Panc1 (cell line): ENCODE data around the gene MANF. TPM values are rescaled to one million over a fixed set of nuclear protein-coding genes. Genes with fewer than 3 reads are reported as not detected.

Experiments
- ATAC-seq: fragments of 200-7000 bp; cut with Tn5 transposase; 2 replicates; pipeline ENCODE4 v1.9.1; 2020; ENCODE audit warnings: mild to moderate bottlenecking, moderate library complexity
- BruUV-seq: library from RNA; stranded (reverse); fragments of 400-500 nt; replicated peaks from 2 replicates; lab custom pipeline; 2021; lab: Mats Ljungman, UMichigan
- CTCF ChIA-PET: fragments of 300-600 bp; sonication (Branson Sonifier 250); formaldehyde crosslinking; loops from one replicate; lab custom pipeline; 2022; ENCODE audit warnings: antibody characterized with exemption; lab: Charles Lee
- POLR2A ChIA-PET: fragments of 300-600 bp; sonication (Branson Sonifier 250); formaldehyde crosslinking; loops from one replicate; lab custom pipeline; 2022; ENCODE audit warnings: antibody characterized with exemption; lab: Charles Lee
- DNase-seq: peaks from one replicate; pipeline ENCODE4 v3.0.0-alpha.2; 2010; ENCODE audit warnings: low read depth, low spot score
- H3K27ac ChIP-seq: 2 replicates; pipeline ENCODE4 v1.5.1; 2011; ENCODE audit warnings: mild to moderate bottlenecking, low read length, inconsistent platforms
- H3K27me3 ChIP-seq: fragments of 200-500 bp; sonication (Bioruptor generic); 2 replicates; pipeline ENCODE4 v1.6.0; 2014; ENCODE audit warnings: low read length, inconsistent platforms; ENCODE audit not compliant: control insufficient read depth, insufficient read depth
- H3K36me3 ChIP-seq: fragments of 200-500 bp; sonication (Bioruptor generic); 2 replicates; pipeline ENCODE4 v1.5.1; 2014; ENCODE audit warnings: inconsistent platforms, mild to moderate bottlenecking, low read length, moderate library complexity; ENCODE audit not compliant: control insufficient read depth, insufficient read depth
- H3K4me1 ChIP-seq: 2 replicates; pipeline ENCODE4 v1.5.1; 2011; ENCODE audit warnings: inconsistent platforms, mild to moderate bottlenecking, low read length, moderate library complexity; ENCODE audit not compliant: control insufficient read depth, insufficient read depth
- H3K4me3 ChIP-seq, 2 experiments: 2 replicates each; pipeline ENCODE4 v1.5.1; 2011 to 2012; ENCODE audit warnings: low read depth in 2 of 2, low read length in 2 of 2, mild to moderate bottlenecking in 2 of 2, inconsistent platforms in 1 of 2, moderate library complexity in 1 of 2
- H3K9me3 ChIP-seq: fragments of 200-500 bp; sonication (Bioruptor generic); 2 replicates; pipeline ENCODE4 v1.5.1; 2014; ENCODE audit warnings: low read depth, mild to moderate bottlenecking, inconsistent platforms, low read length, moderate library complexity; ENCODE audit not compliant: control insufficient read depth, insufficient read depth
- POLR2AphosphoS5 ChIP-seq: IDR thresholded peaks from 2 replicates; pipeline ENCODE4 v1.6.1; 2012; ENCODE audit warnings: mild to moderate bottlenecking, low read depth, low read length, moderate library complexity
- SIN3A ChIP-seq: IDR thresholded peaks from 2 replicates; pipeline ENCODE4 v1.6.1; 2012; ENCODE audit warnings: low read depth, mild to moderate bottlenecking, low read length, moderate library complexity, borderline replicate concordance; ENCODE audit not compliant: insufficient read depth
- TCF7L2 ChIP-seq: IDR thresholded peaks from 2 replicates; pipeline ENCODE4 v1.6.1; 2011; ENCODE audit warnings: mild to moderate bottlenecking, low read depth, low read length, inconsistent platforms
- in situ Hi-C: cut with HindIII; loops from 2 replicates; pipeline ENCODE4 v1.10.0; 2016; ENCODE audit warnings: low sequenced_read_pairs, low pct_unique_long_range_greater_than_20kb
- intact Hi-C: fragments of 100-400 bp; cut with micrococcal nuclease; formaldehyde crosslinking; loops from one replicate; pipeline ENCODE4 v1.10.0; 2022; ENCODE audit not compliant: unreplicated experiment
- total RNA-seq: library from RNA; stranded (reverse); gene quantifications from one replicate; pipeline ENCODE4 v1.2.1, GENCODE V29; 2021; ENCODE audit not compliant: unreplicated experiment
- TF ChIP-seq, protein P1 (sequence below): fragments of 450-650 bp; IDR thresholded peaks from 2 replicates; pipeline ENCODE4 v1.5.1; 2017; ENCODE audit warnings: mild to moderate bottlenecking
- TF ChIP-seq, protein P2 (sequence below), 2 experiments: IDR thresholded peaks; 2 replicates each; pipeline ENCODE4 v1.6.1; 2011 to 2012; ENCODE audit warnings: low read depth in 2 of 2, control low read depth in 1 of 2, low read length in 1 of 2, mild to moderate bottlenecking in 1 of 2, moderate library complexity in 1 of 2; ENCODE audit not compliant: insufficient read depth in 1 of 2

Gene MANF
- total RNA-seq, 1 experiment from 2014 or later: 69.9 TPM

DNA sequence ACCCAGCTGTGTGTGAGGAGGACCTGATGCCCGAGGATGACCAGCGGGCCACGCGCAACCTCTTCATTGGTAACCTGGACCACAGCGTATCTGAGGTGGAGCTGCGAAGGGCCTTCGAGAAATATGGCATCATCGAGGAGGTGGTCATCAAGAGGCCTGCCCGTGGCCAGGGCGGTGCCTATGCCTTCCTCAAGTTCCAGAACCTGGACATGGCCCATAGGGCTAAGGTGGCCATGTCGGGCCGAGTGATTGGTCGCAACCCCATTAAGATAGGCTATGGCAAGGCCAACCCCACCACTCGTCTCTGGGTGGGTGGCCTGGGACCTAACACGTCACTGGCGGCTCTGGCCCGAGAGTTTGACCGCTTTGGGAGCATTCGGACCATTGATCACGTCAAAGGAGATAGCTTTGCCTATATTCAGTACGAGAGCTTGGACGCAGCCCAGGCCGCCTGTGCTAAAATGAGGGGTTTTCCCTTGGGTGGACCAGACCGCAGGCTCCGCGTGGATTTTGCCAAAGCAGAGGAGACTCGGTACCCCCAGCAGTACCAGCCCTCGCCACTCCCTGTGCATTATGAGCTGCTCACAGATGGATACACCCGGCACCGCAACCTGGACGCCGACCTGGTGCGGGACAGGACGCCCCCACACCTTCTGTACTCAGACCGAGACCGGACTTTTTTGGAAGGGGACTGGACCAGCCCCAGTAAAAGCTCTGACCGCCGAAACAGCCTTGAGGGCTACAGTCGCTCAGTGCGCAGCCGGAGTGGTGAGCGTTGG is 7.5 kb downstream of the MANF start:
- no TSS peak for BruUV-seq
- intact Hi-C loops (no loop called here), in situ Hi-C loops (no loop called here)
- ChIA-PET CTCF (no interaction called here), POLR2A (no interaction called here)
- H3K9me3 ChIP-seq: no peaks in the 10 kb centered on the region
- H3K27ac ChIP-seq: peak overlapping the region; percentile 72
- no peaks in the 10 kb centered on the region for H3K27me3 ChIP-seq
- DNase-seq (no peak), ATAC-seq (no peak)
- H3K4me3 ChIP-seq: peak overlapping the region; percentile 57 to 62
- TF ChIP-seq POLR2AphosphoS5 (no peak), SIN3A (no peak)
- peaks cover 26% of the 10 kb centered on the region for H3K4me1 ChIP-seq
- H3K36me3 ChIP-seq: peaks cover 14% of the 10 kb centered on the region

DNA sequence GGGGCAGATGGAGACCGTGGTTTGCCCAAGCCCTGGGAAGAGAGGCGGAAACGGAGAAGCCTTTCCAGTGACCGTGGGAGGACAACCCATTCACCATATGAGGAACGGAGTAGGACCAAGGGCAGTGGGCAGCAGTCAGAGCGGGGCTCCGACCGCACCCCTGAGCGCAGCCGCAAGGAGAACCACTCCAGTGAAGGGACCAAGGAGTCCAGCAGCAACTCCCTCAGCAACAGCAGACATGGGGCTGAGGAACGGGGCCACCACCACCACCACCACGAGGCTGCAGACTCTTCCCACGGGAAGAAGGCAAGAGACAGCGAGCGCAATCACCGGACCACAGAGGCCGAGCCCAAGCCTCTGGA is 8.0 kb downstream of the MANF start:
- H3K27ac ChIP-seq: no peak overlapping the region
- DNase-seq: no peak
- intact Hi-C loops (no loop called here), in situ Hi-C loops (no loop called here)
- peaks cover 14% of the 10 kb centered on the region for H3K36me3 ChIP-seq
- no peak overlapping the region for H3K4me3 ChIP-seq
- peaks cover 22% of the 10 kb centered on the region for H3K4me1 ChIP-seq
- H3K27me3 ChIP-seq: no peaks in the 10 kb centered on the region
- CTCF ChIA-PET: no interaction called here
- no peak for ATAC-seq
- no peaks in the 10 kb centered on the region for H3K9me3 ChIP-seq
- BruUV-seq: no TSS peak
- POLR2A ChIA-PET: no interaction called here
- TF ChIP-seq SIN3A: no peak
- TF ChIP-seq, protein P1, sequence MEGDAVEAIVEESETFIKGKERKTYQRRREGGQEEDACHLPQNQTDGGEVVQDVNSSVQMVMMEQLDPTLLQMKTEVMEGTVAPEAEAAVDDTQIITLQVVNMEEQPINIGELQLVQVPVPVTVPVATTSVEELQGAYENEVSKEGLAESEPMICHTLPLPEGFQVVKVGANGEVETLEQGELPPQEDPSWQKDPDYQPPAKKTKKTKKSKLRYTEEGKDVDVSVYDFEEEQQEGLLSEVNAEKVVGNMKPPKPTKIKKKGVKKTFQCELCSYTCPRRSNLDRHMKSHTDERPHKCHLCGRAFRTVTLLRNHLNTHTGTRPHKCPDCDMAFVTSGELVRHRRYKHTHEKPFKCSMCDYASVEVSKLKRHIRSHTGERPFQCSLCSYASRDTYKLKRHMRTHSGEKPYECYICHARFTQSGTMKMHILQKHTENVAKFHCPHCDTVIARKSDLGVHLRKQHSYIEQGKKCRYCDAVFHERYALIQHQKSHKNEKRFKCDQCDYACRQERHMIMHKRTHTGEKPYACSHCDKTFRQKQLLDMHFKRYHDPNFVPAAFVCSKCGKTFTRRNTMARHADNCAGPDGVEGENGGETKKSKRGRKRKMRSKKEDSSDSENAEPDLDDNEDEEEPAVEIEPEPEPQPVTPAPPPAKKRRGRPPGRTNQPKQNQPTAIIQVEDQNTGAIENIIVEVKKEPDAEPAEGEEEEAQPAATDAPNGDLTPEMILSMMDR: no peak

DNA sequence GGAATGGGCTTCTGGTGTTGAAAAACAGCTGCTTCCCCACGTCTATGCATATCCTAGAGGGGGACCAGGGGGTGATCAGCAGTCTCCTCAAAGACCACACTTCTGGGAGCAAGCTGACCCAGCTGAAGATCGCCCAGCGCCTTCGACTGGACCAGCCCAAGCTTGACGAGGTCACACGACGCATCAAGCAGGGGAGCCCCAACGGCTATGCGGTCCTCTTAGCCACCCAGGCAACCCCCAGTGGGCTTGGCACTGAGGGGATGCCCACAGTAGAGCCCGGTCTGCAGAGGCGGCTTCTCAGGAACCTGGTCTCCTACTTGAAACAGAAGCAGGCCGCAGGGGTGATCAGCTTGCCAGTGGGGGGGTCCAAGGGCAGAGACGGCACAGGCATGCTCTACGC is 8.5 kb downstream of the MANF start:
- ATAC-seq (no peak), DNase-seq (no peak)
- intact Hi-C loops (no loop called here), in situ Hi-C loops (no loop called here)
- H3K9me3 ChIP-seq: no peaks in the 10 kb centered on the region
- ChIA-PET POLR2A (no interaction called here), CTCF (no interaction called here)
- no TSS peak for BruUV-seq
- peaks cover 14% of the 10 kb centered on the region for H3K36me3 ChIP-seq
- TF ChIP-seq, protein P1: no peak
- TF ChIP-seq POLR2AphosphoS5 (no peak), TCF7L2 (no peak), SIN3A (no peak)
- TF ChIP-seq, protein P2, sequence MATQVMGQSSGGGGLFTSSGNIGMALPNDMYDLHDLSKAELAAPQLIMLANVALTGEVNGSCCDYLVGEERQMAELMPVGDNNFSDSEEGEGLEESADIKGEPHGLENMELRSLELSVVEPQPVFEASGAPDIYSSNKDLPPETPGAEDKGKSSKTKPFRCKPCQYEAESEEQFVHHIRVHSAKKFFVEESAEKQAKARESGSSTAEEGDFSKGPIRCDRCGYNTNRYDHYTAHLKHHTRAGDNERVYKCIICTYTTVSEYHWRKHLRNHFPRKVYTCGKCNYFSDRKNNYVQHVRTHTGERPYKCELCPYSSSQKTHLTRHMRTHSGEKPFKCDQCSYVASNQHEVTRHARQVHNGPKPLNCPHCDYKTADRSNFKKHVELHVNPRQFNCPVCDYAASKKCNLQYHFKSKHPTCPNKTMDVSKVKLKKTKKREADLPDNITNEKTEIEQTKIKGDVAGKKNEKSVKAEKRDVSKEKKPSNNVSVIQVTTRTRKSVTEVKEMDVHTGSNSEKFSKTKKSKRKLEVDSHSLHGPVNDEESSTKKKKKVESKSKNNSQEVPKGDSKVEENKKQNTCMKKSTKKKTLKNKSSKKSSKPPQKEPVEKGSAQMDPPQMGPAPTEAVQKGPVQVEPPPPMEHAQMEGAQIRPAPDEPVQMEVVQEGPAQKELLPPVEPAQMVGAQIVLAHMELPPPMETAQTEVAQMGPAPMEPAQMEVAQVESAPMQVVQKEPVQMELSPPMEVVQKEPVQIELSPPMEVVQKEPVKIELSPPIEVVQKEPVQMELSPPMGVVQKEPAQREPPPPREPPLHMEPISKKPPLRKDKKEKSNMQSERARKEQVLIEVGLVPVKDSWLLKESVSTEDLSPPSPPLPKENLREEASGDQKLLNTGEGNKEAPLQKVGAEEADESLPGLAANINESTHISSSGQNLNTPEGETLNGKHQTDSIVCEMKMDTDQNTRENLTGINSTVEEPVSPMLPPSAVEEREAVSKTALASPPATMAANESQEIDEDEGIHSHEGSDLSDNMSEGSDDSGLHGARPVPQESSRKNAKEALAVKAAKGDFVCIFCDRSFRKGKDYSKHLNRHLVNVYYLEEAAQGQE (IDR thresholded peaks at IDR 0.05; ENCODE audit: insufficient read depth in 1 of 2, low read depth in 2 of 2, low read length in 1 of 2): no peak
- H3K4me1 ChIP-seq: peaks cover 17% of the 10 kb centered on the region
- no peak overlapping the region for H3K27ac ChIP-seq
- no peaks in the 10 kb centered on the region for H3K27me3 ChIP-seq
- no peak overlapping the region for H3K4me3 ChIP-seq
